KBM-7 (cell line): ENCODE measurements around the gene FBXO48.

Source experiments
- DNase-seq: peaks from one replicate; pipeline ENCODE4 v3.0.0-alpha.2; 2015
- in situ Hi-C: fragments of 300-500 bp; cut with MboI; formaldehyde crosslinking; loops from 2 replicates; pipeline ENCODE4 v1.14.3; 2020; ENCODE audit warnings: low sequenced_read_pairs, low pct_unique_long_range_greater_than_20kb, mixed read lengths

FBXO48 gene

DNA sequence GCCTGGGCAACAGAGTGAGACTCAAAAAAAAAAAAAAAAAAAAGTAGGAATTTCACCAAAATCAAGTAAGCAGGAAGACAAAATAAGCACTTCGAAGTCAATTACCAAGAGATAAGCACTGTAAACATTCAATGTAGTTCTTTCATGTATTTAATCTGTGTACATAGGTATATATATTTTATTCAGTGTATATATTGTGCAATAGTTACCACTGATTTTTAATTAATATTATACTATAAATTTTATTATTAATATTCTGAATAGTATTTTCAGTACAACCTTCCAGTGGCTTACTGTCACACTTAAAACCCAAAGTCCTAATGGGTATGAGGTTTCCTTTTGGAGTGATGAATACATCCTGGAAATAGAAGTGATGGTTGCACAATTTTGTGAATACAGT, 9.4 kb upstream of the FBXO48 start:
- DNase-seq = no peak
- in situ Hi-C loops = loop anchor here (25.0 kb wide), 1 partner anchor 186 kb away; no protein-coding TSS in a partner anchor

DNA sequence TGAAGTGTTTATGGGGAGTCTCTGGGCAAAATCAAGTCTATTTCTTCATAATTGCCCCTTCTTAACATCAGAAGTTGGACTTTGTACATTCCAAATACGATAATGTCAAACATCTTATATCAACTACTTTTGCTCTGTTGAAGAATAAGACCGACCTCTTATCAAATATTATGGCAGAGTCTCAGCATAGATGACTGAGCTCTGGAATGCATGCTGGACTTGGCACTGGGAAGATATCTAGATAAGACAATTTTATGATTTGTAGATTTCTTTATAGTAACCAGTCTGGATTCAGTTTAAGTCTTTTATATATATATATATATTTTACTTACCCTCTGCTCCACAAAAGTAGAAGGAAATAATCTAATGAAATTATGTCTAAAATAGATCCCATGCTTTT, 8.5 kb upstream of the FBXO48 start:
- DNase-seq = no peak
- in situ Hi-C loops = loop anchor here (25.0 kb wide), 1 partner anchor 187 kb away; no protein-coding TSS in a partner anchor

GRCh38 chr2:68475110-68475509, 8.0 kb upstream of the FBXO48 start:
- DNase-seq = no peak
- in situ Hi-C loops = loop anchor here (25.0 kb wide), 1 partner anchor 187 kb away; no protein-coding TSS in a partner anchor

GRCh38 chr2:68472796-68473414, 5.8 kb upstream of the FBXO48 start:
- in situ Hi-C loops = no loop called here
- no peak for DNase-seq

GRCh38 chr2:68471385-68471784, 4.3 kb upstream of the FBXO48 start:
- in situ Hi-C loops = no loop called here
- DNase-seq = no peak

GRCh38 chr2:68469935-68470334, 2.8 kb upstream of the FBXO48 start:
- in situ Hi-C loops = loop anchor here (10.0 kb wide), 1 partner anchor 455 kb away; no protein-coding TSS in a partner anchor
- DNase-seq = no peak

- in situ Hi-C loops = loop anchor here (10.0 kb wide), 1 partner anchor 456 kb away; no protein-coding TSS in a partner anchor
- peak; percentile 28 for DNase-seq
Measured at GRCh38 chr2:68468801-68469200, 1.7 kb upstream of the FBXO48 start.

- no peak for DNase-seq
- in situ Hi-C loops = loop anchor here (10.0 kb wide), 1 partner anchor 458 kb away; no protein-coding TSS in a partner anchor
Measured at GRCh38 chr2:68466778-68467076, 367 bp downstream of the FBXO48 start.

- in situ Hi-C loops = loop anchor here (10.0 kb wide), 1 partner anchor 458 kb away; no protein-coding TSS in a partner anchor
- peak; percentile 63 for DNase-seq
Measured at GRCh38 chr2:68466361-68466777, 725 bp downstream of the FBXO48 start.

- DNase-seq = no peak
- in situ Hi-C loops = loop anchor here (10.0 kb wide), 1 partner anchor 460 kb away; no protein-coding TSS in a partner anchor
Measured at GRCh38 chr2:68465081-68465916, 1.8 kb downstream of the FBXO48 start.

- DNase-seq = no peak
- in situ Hi-C loops = loop anchor here (10.0 kb wide), 1 partner anchor 460 kb away; no protein-coding TSS in a partner anchor
Measured at GRCh38 chr2:68464651-68465050, 2.4 kb downstream of the FBXO48 start.

DNA sequence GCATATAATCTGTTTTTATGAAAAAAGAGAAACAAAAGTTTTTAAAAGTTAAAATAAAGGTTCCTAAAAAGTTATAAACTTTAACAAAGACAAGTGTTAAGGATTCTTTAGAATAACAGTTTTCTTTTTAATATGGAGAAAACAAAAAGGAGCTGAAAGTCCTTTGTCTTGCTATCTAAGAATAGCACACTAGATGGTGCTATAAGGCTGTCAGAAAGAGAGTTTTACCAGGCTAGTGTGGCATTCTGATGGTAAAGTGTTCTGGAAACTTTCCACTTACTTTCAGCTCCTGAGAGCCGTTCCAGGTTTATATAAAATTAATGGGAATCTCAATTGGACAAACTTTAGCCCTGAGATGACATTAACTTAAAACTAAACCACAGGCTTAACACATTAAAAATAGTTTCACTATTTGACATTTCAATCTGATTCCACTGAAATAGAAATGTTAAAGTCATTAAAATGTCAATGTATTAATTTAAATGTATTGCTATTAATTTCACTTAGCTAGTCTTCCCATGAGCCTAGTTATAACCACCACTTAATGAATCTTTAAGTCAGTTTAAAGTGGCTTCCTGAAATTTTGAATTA, 3.7 kb downstream of the FBXO48 start:
- DNase-seq = peak; percentile 78
- in situ Hi-C loops = loop anchor here (10.0 kb wide), 1 partner anchor 461 kb away; no protein-coding TSS in a partner anchor

- no peak for DNase-seq
Measured at GRCh38 chr2:68458981-68459380, 8.1 kb downstream of the FBXO48 start.

DNA sequence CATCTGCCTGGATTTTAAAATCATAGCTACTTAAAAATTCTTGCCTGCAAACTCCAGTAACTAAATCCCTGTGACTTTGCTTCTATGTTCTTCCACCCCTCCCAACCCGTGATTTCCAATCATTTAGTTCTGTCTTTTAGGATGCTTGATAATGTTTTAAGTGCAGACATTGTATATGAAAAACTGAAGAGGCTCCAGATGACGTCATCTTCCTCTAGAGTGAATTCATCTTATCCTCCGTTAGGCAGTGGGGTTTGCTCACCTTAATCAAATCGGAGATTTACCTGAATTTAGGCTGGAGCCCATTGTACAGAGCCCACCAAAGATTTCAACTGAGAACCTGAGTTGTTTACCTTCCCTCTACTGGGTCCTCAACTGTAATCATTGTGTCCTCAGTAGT, 10.9 kb downstream of the FBXO48 start:
- in situ Hi-C loops = no loop called here
- no peak for DNase-seq

More at GRCh38 chr2:68458981-68459380, 8.1 kb downstream of the FBXO48 start:
- in situ Hi-C loops = no loop called here

GRCh38 chr2:68454719-68455118, 12.4 kb downstream of the FBXO48 start:
- in situ Hi-C loops = no loop called here
- no peak for DNase-seq

DNA sequence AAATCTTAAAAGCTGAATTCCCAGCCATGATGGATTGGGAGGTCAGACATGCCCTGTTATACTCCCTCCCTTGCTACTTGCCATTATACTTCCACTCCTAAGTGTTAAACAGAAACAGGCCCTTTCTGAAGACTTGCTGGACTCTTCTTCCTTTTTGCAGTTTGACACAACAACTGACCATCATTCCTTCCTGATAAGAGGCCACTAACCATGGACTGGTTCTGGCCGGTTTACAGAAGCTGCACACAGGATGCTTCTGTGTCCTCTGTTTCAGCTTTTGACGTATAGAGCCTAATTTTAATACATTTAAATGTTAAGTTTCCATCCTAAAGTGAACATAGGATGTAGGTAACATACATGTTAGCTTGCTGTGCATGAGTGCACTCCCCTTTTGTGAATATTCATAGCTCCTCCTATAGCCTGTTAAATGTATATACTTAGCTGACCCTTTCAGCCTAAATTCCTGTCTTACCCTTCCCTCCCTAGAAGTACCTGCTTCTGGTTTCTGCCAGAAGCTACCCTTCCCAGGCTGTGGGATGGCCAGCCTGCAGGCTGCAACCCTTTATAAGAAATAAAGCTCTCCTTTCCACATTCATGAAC, 13.2 kb downstream of the FBXO48 start:
- in situ Hi-C loops = no loop called here
- DNase-seq = no peak

GRCh38 chr2:68452158-68452900, 14.8 kb downstream of the FBXO48 start:
- peak; percentile 41 for DNase-seq
- in situ Hi-C loops = no loop called here

DNA sequence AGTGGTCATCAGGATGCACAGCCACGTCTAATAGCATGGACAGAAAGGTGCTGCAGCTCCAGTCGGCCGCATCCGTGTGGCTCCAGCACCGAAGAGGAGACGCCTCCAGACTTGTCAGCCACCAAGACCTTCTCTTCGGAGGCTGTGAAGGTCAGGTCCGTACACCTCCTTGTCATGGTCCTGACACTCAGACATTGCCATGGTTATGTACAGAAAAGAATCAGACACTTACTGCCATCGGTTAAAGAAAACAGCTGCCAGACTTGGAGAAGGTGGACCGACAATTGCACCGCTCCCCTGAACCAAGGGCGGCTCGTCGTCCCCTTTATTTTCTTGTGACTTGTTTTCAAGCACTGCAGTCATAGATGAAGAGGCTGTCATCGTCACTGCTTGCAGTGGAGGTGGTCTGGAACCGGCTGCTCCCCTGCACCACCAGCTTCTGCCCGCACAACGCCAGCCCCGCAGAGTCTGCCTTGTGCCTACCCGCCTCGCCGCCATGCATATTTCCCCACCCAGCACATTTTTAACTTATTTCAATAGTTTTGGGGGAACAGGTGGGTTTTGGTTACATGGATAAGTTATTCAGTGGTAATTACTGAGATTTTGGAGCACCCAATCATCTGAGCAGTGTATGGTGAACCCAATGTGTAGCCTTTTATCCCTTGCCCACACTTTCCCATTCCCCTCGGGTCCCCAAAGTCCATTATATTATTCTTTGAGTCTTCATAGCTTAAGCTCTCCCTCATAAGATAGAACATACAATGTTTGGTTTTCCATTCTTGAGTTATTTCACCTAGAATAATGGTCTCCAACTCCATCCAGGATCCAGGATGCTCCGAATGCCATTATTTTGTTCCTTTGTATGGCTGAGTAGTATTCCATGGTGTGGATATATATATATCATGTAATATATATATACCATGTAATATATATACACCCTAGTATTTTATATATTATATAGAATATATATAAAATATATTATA, 18.1 kb downstream of the FBXO48 start:
- in situ Hi-C loops = no loop called here

More for the DNA sequence above, 18.1 kb downstream of the FBXO48 start:
- no peak for DNase-seq
